ENCODE results near the gene MEIS1.

MEIS1 gene

GRCh38 chr2:66595556-66595955 is 160.6 kb downstream of the MEIS1 start:
- Histone ChIP-seq H3K27ac (ENCODE audit: low read length) (no peak overlapping the region), H3K9me3 (replicated peaks; ENCODE audit: insufficient read depth, low read length) (no peaks in the 10 kb centered on the region), H3K4me3 (ENCODE audit: low read length) (no peak overlapping the region), H3K4me2 (ENCODE audit: low read depth, low read length) (no peak overlapping the region), H3K79me2 (ENCODE audit: low read length) (no peaks in the 10 kb centered on the region), H3F3A (ENCODE audit: insufficient read depth, low read length) (no peaks in the 10 kb centered on the region), H3K9me2 (replicated peaks; ENCODE audit: insufficient read depth, low read length) (no peaks in the 10 kb centered on the region), H3K27me3 (replicated peaks; ENCODE audit: insufficient read depth, low read length) (no peaks in the 10 kb centered on the region), H2AFZ (ENCODE audit: low read length) (no peak overlapping the region), H3K4me1 (ENCODE audit: low read length) (no peaks in the 10 kb centered on the region), H3K9ac (ENCODE audit: low read length) (no peak overlapping the region), H4K20me1 (ENCODE audit: insufficient read depth, low read length) (no peaks in the 10 kb centered on the region), H3K36me3 (replicated peaks; ENCODE audit: insufficient read depth, low read length) (no peaks in the 10 kb centered on the region)
- TF ChIP-seq EZH2 (optimal IDR thresholded peaks at IDR 0.05; ENCODE audit: low read depth, low read length): no peak
- no peak for TF ChIP-seq CTCF (IDR thresholded peaks at IDR 0.05; ENCODE audit: low read length)
- no peak for TF ChIP-seq EZH2phosphoT487 (IDR thresholded peaks at IDR 0.05; ENCODE audit: low read length)
- no peak for DNase-seq

- H4K20me1 ChIP-seq (ENCODE audit: insufficient read depth, low read length): no peaks in the 10 kb centered on the region
- H3K79me2 ChIP-seq (ENCODE audit: low read length): no peaks in the 10 kb centered on the region
- H3K9ac ChIP-seq (ENCODE audit: low read length): no peak overlapping the region
- H3F3A ChIP-seq (ENCODE audit: insufficient read depth, low read length): no peaks in the 10 kb centered on the region
- no peak overlapping the region for H3K27ac ChIP-seq (ENCODE audit: low read length)
- no peaks in the 10 kb centered on the region for H3K9me2 ChIP-seq (replicated peaks; ENCODE audit: insufficient read depth, low read length)
- H3K4me3 ChIP-seq (ENCODE audit: low read length): no peak overlapping the region
- no peaks in the 10 kb centered on the region for H3K4me1 ChIP-seq (ENCODE audit: low read length)
- no peak overlapping the region for H2AFZ ChIP-seq (ENCODE audit: low read length)
- TF ChIP-seq EZH2 (optimal IDR thresholded peaks at IDR 0.05; ENCODE audit: low read depth, low read length) (no peak), EZH2phosphoT487 (IDR thresholded peaks at IDR 0.05; ENCODE audit: low read length) (no peak), CTCF (IDR thresholded peaks at IDR 0.05; ENCODE audit: low read length) (no peak)
- H3K27me3 ChIP-seq (replicated peaks; ENCODE audit: insufficient read depth, low read length): no peaks in the 10 kb centered on the region
- no peaks in the 10 kb centered on the region for H3K36me3 ChIP-seq (replicated peaks; ENCODE audit: insufficient read depth, low read length)
- no peak overlapping the region for H3K4me2 ChIP-seq (ENCODE audit: low read depth, low read length)
- no peaks in the 10 kb centered on the region for H3K9me3 ChIP-seq (replicated peaks; ENCODE audit: insufficient read depth, low read length)
- no peak for DNase-seq
Measured at GRCh38 chr2:66596256-66596655, 161.3 kb downstream of the MEIS1 start.

GRCh38 chr2:66601624-66602023 is 166.7 kb downstream of the MEIS1 start:
- no peaks in the 10 kb centered on the region for H3K27me3 ChIP-seq (replicated peaks; ENCODE audit: insufficient read depth, low read length)
- H3K79me2 ChIP-seq (ENCODE audit: low read length): no peaks in the 10 kb centered on the region
- no peaks in the 10 kb centered on the region for H3K9me3 ChIP-seq (replicated peaks; ENCODE audit: insufficient read depth, low read length)
- H3K27ac ChIP-seq (ENCODE audit: low read length): no peak overlapping the region
- H3K36me3 ChIP-seq (replicated peaks; ENCODE audit: insufficient read depth, low read length): no peaks in the 10 kb centered on the region
- DNase-seq: no peak
- H2AFZ ChIP-seq (ENCODE audit: low read length): no peak overlapping the region
- TF ChIP-seq EZH2 (optimal IDR thresholded peaks at IDR 0.05; ENCODE audit: low read depth, low read length) (no peak), EZH2phosphoT487 (IDR thresholded peaks at IDR 0.05; ENCODE audit: low read length) (no peak), CTCF (IDR thresholded peaks at IDR 0.05; ENCODE audit: low read length) (no peak)
- no peaks in the 10 kb centered on the region for H4K20me1 ChIP-seq (ENCODE audit: insufficient read depth, low read length)
- no peak overlapping the region for H3K9ac ChIP-seq (ENCODE audit: low read length)
- no peaks in the 10 kb centered on the region for H3K4me1 ChIP-seq (ENCODE audit: low read length)
- no peak overlapping the region for H3K4me2 ChIP-seq (ENCODE audit: low read depth, low read length)
- H3K4me3 ChIP-seq (ENCODE audit: low read length): no peak overlapping the region
- H3F3A ChIP-seq (ENCODE audit: insufficient read depth, low read length): no peaks in the 10 kb centered on the region
- H3K9me2 ChIP-seq (replicated peaks; ENCODE audit: insufficient read depth, low read length): no peaks in the 10 kb centered on the region; the same call in 1 of the 2 replicates
